ENCODE data around the gene ARHGEF10L.

Gene ARHGEF10L

DNA sequence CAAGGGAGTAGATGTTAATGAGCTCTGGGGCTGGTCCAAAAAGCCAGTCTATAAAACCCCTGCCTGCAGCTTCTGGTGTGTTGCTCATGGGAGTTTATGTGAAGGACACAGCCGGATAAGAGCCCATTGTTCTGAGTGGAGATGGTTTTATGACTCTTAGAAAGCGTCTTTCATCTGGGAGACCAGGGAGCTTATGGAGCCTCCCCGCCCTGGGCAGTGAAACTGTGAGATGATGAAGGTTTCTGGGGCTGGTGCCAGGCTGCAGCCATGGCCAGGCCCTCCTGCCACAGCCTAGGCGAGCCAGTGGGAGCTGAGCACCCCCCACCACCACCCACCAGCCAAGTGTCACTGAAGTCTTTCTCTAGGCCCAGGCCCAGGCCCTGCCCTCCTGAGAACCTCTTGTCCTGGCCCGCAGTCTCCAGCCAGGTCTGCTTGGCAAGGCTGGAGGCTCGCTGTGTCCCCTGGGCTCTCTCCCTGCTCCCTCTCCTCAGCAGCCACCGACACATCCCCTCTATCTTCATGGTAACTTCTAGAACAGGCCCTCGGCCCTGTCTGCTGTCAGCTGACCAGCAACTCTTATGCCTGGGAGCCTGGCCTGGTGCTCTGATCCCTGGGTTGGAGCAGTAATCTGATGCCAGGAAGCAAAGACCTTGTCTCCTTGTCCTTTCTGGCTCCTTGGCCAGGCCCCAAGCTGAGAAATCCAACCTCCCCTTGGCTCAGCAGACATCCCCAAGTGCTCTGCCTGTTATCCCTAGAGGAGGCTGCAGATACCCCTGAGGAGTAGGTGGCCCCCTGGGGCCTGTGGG is 7.6 kb upstream of the ARHGEF10L start:
- DNase-seq, result no peak
- Mint-ChIP-seq H3K27me3 (peaks cover 15% of the 10 kb centered on the region), H3K9me3 (no peaks in the 10 kb centered on the region), H3K27ac (no peak overlapping the region), H3K4me1 (no peaks in the 10 kb centered on the region), H3K4me3 (no peak overlapping the region), H3K36me3 (ENCODE audit: low read depth) (no peaks in the 10 kb centered on the region)
- ATAC-seq, result no peak

GRCh38 chr1:17533201-17533600 is 6.3 kb upstream of the ARHGEF10L start:
- Mint-ChIP-seq H3K4me3 (no peak overlapping the region), H3K9me3 (no peaks in the 10 kb centered on the region), H3K27ac (no peak overlapping the region), H3K36me3 (ENCODE audit: low read depth) (no peaks in the 10 kb centered on the region), H3K4me1 (no peaks in the 10 kb centered on the region), H3K27me3 (peaks cover 24% of the 10 kb centered on the region)
- DNase-seq, result no peak
- no peak for ATAC-seq

DNA sequence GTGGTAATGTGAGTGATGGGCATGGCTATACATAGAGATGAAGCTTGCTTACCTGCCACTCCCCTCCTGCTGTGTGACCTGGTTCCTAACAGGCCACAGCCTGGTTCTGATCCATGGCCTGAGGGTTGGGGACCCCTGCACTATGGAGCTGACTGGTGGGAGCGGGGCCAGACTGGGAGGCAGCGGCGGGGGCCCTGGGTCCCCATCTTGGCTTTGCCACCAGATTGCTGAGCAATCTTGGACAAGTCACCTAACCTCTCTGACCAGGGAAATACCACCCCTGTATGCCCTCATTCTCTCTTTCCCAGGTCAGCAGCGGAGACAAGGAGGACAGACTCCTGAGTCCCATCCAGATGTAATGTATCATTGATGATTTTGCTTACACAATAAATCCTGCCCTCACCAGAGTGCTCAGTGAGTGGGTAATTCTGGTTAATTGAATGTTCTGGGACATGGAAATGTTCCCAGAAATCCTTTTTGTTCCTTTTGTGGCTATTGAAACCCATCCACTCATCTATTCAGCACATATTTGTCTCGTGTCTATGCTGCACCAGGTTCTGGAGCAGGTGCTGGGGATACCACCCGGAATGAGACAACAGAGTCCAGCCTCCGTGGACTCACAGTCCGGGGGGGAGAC is 4.1 kb upstream of the ARHGEF10L start:
- Mint-ChIP-seq H3K4me3 (no peak overlapping the region), H3K36me3 (ENCODE audit: low read depth) (no peaks in the 10 kb centered on the region), H3K4me1 (peaks cover 2% of the 10 kb centered on the region), H3K27me3 (peaks cover 27% of the 10 kb centered on the region), H3K9me3 (no peaks in the 10 kb centered on the region), H3K27ac (no peak overlapping the region)
- no peak for ATAC-seq
- no peak for DNase-seq

DNA sequence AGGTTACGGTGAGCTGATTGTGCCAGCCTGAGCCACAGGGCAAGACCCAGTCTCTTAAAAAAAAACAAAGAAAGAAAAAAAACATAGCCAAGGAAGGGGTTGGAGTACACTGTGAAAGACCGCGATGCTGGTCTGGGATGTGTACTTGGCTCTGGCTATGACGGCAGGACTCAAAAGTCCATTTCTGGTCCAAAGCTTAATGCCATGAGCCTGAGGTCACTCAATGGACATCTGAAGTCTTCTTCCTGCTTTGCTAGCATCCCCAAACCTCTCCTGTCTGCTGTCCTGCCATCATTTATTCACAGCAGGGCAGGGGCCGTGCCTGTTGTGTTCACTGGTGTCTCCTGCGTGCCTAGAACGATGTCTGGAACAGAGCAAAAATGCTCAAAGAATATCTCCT is 1.5 kb upstream of the ARHGEF10L start:
- Mint-ChIP-seq H3K4me1 (peaks cover 6% of the 10 kb centered on the region), H3K27ac (no peak overlapping the region), H3K4me3 (no peak overlapping the region), H3K9me3 (no peaks in the 10 kb centered on the region), H3K36me3 (ENCODE audit: low read depth) (no peaks in the 10 kb centered on the region), H3K27me3 (peaks cover 38% of the 10 kb centered on the region)
- ATAC-seq (no peak), DNase-seq (no peak)

DNA sequence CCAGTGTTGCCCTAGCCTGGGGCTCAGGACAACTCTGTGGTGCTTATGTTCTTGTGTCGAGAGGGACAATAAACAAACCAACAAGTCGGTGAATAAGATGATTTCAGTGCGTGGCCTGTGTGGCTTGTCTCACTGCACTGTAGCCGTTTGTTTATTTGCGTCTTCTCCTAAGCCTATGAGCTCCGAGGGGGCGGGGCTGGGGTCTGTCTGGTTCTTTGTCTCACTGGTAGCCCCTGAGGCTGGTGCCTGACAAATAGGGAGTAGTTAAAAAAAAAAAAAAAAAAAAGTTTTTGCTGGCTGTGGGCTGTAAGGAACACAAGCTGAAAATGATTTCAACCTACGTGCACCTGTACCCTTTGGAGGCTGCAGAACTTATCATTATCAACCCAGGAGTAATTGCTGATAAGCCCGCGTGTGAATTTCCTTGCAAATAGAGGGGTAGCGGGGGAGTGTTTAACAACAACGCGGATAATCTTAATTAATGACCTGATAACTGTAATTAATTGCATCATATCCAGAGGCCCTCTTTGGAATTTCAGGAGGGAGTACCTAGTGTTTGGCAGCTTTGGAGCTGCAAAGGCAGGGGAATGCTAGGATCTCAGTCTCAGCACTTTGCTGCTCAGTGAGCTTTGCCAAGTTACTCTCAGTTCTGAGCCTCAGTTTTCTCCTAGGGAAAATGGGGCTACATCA is 925 bp upstream of the ARHGEF10L start:
- peaks cover 38% of the 10 kb centered on the region for H3K27me3 Mint-ChIP-seq
- DNase-seq, result no peak

DNA sequence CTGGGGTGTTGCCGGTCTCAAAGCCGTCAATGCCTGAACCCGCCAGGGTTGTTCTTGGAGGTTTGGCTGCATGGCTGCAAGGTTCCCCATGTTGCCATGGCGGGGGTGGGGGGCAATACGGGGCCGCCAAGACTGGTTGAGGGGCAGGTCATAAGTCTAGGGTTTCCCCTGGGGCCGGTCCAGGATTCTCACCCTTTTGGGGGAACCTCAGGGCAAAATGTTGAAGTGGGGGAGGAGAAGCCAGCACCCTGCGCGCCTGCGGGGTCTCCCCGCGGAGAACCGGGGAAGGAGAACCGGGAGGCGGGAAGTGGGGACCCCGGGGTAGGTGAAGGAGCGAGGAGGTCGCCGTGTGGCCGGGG is 401 bp upstream of the ARHGEF10L start:
- Mint-ChIP-seq H3K4me3 (no peak overlapping the region), H3K9me3 (no peaks in the 10 kb centered on the region), H3K4me1 (peaks cover 6% of the 10 kb centered on the region), H3K27ac (no peak overlapping the region), H3K27me3 (peaks cover 38% of the 10 kb centered on the region), H3K36me3 (ENCODE audit: low read depth) (no peaks in the 10 kb centered on the region)
- DNase-seq (no peak), ATAC-seq (no peak)

More for the DNA sequence above, 925 bp upstream of the ARHGEF10L start:
- H3K9me3 Mint-ChIP-seq, result no peaks in the 10 kb centered on the region
- H3K27ac Mint-ChIP-seq, result no peak overlapping the region
- ATAC-seq, result no peak
- peaks cover 6% of the 10 kb centered on the region for H3K4me1 Mint-ChIP-seq
- no peak overlapping the region for H3K4me3 Mint-ChIP-seq
- no peaks in the 10 kb centered on the region for H3K36me3 Mint-ChIP-seq (ENCODE audit: low read depth)

DNA sequence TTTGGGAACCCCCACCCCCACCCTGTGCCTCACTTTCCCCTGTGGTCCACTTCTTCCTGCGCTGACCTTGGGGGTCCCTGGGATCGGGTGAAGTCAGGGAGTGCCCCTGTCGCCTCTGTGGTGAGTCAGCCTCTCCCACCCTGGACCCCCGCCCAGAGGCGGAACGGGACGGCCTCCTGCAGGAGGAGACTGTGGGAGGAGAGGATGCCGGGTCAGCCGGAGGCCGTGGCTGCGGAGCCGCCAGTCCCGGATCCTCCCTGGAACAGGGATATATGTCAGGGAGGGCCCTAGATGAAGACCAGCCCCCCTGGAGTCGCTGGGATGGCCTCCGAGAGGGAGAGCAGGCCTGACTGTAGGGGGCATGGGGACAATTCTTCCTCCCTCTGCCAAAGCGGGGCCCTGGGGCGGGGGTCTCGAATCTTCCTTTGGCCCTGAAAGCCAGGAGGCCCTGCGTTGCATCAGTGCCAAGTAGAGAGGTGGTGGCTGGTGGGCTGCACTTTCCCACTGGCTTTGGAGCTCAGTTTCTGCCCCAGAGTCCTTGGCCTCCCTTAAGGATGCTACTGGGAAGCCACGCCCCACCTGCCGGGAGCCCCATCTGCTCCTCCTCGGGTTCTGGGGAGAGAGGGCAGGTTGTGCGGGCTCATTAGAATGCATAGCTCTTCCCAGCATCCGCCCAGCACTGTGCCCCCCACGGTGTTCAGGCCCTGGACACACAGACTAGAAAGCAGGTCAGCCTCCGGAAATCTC is 930 bp downstream of the ARHGEF10L start:
- H3K27ac Mint-ChIP-seq, result no peak overlapping the region
- H3K9me3 Mint-ChIP-seq, result no peaks in the 10 kb centered on the region
- H3K4me1 Mint-ChIP-seq, result peaks cover 6% of the 10 kb centered on the region
- no peak overlapping the region for H3K4me3 Mint-ChIP-seq
- H3K36me3 Mint-ChIP-seq (ENCODE audit: low read depth), result no peaks in the 10 kb centered on the region
- no peak for DNase-seq
- H3K27me3 Mint-ChIP-seq, result peaks cover 40% of the 10 kb centered on the region
- ATAC-seq, result no peak

GRCh38 chr1:17542645-17543044 is 3.1 kb downstream of the ARHGEF10L start:
- Mint-ChIP-seq H3K4me3 (no peak overlapping the region), H3K27ac (no peak overlapping the region), H3K4me1 (peaks cover 6% of the 10 kb centered on the region), H3K9me3 (no peaks in the 10 kb centered on the region), H3K27me3 (peaks cover 34% of the 10 kb centered on the region), H3K36me3 (ENCODE audit: low read depth) (no peaks in the 10 kb centered on the region)
- DNase-seq, result no peak
- ATAC-seq, result no peak

DNA sequence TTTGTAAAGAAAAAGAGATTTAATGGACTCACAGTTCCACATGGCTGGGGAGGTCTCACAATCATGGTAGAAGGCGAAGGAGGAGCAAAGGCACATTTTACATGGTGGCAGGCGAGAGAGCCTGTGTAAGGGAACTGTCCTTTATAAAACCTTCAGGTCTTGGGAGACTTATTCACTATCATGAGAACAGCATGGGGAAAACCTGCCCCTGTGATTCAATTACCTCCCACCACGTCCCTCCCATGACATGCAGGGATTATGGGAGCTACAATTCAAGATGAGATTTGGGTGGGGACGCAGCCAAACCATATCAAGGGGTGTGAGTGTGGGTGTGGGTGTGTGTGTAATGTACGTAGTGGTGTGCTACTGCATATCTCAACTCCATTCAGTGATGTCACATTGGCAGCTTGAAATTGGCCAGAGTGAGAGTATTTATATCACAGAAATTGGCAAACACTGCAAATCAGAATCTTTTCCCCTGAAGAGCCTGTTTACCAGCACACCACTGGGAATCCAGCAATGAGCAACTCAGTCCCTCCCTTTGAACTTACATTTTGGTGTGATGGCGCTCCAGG is 5.4 kb downstream of the ARHGEF10L start:
- H3K27ac Mint-ChIP-seq, result no peak overlapping the region
- no peaks in the 10 kb centered on the region for H3K9me3 Mint-ChIP-seq
- peaks cover 27% of the 10 kb centered on the region for H3K27me3 Mint-ChIP-seq
- H3K4me1 Mint-ChIP-seq, result peaks cover 4% of the 10 kb centered on the region
- ATAC-seq (no peak), DNase-seq (no peak)
- no peaks in the 10 kb centered on the region for H3K36me3 Mint-ChIP-seq (ENCODE audit: low read depth)
- H3K4me3 Mint-ChIP-seq, result no peak overlapping the region

- Mint-ChIP-seq H3K27ac (no peak overlapping the region), H3K27me3 (peaks cover 27% of the 10 kb centered on the region), H3K9me3 (no peaks in the 10 kb centered on the region), H3K4me1 (peaks cover 4% of the 10 kb centered on the region), H3K36me3 (ENCODE audit: low read depth) (no peaks in the 10 kb centered on the region), H3K4me3 (no peak overlapping the region)
- ATAC-seq (no peak), DNase-seq (no peak)
These were observed 5.9 kb downstream of the ARHGEF10L start for GRCh38 chr1:17545356-17545755.

GRCh38 chr1:17546946-17547670 is 7.6 kb downstream of the ARHGEF10L start:
- Mint-ChIP-seq H3K36me3 (ENCODE audit: low read depth) (no peaks in the 10 kb centered on the region), H3K4me1 (no peaks in the 10 kb centered on the region), H3K27ac (no peak overlapping the region), H3K4me3 (no peak overlapping the region), H3K27me3 (peaks cover 21% of the 10 kb centered on the region), H3K9me3 (no peaks in the 10 kb centered on the region)
- ATAC-seq (no peak), DNase-seq (no peak)

DNA sequence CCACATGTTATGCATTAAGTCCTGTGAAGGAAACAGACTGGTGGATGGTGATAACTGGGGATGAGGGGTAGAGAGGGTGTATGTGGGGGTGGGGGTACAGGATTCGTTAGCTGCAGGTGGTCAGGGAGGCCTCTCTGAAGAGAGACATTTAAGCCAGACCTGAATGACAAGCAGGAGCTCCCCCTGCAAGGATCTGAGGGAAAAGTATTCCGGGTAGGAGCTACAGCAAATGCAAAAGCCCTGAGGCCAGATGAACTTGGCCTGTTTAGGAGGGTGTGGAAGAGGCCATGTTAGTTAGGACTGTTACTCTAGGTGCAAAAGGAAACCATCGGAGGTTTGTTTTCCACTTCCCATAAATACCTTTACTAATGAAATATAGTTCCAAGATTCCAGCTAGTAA is 9.9 kb downstream of the ARHGEF10L start:
- Mint-ChIP-seq H3K4me1 (no peaks in the 10 kb centered on the region), H3K36me3 (ENCODE audit: low read depth) (no peaks in the 10 kb centered on the region), H3K4me3 (no peak overlapping the region), H3K9me3 (no peaks in the 10 kb centered on the region), H3K27me3 (peaks cover 25% of the 10 kb centered on the region), H3K27ac (no peak overlapping the region)
- DNase-seq (no peak), ATAC-seq (no peak)

- DNase-seq (no peak), ATAC-seq (no peak)
- Mint-ChIP-seq H3K9me3 (no peaks in the 10 kb centered on the region), H3K4me3 (no peak overlapping the region), H3K4me1 (no peaks in the 10 kb centered on the region), H3K27ac (no peak overlapping the region), H3K36me3 (ENCODE audit: low read depth) (no peaks in the 10 kb centered on the region), H3K27me3 (peaks cover 21% of the 10 kb centered on the region)
These were observed 11.5 kb downstream of the ARHGEF10L start for GRCh38 chr1:17550729-17551584.

Data from activated naive CD8-positive, alpha-beta T cell treated with anti-CD3 and anti-CD28 coated beads, Interleukin-2, amount 50 U/mL, for 24 hours (primary cell).